Stimulated activated memory B cell treated with anti-CD40 and anti-IgM and Interleukin-4, amounts not matched to agents 10 μg/mL and 1 μg/mL and 100 μg/mL, for 72 hours (primary cell): ENCODE measurements around the gene MRPL1.

Source experiments
- ATAC-seq: fragments of 150-1000 bp; cut with Tn5 transposase; 2 replicates; pipeline ENCODE4 v1.10.0; 2021
- H3K27ac Mint-ChIP-seq: one replicate; pipeline ENCODE4 v1.8.0; 2022; ENCODE audit warnings: mild to moderate bottlenecking, mixed read lengths
- H3K27me3 Mint-ChIP-seq: one replicate; pipeline ENCODE4 v1.8.0; 2022; ENCODE audit warnings: mixed read lengths
- H3K36me3 Mint-ChIP-seq: one replicate; pipeline ENCODE4 v1.8.0; 2022; ENCODE audit warnings: mixed read lengths
- H3K4me1 Mint-ChIP-seq: one replicate; pipeline ENCODE4 v1.8.0; 2022; ENCODE audit warnings: mixed read lengths
- H3K4me3 Mint-ChIP-seq: one replicate; pipeline ENCODE4 v1.8.0; 2022; ENCODE audit warnings: mild to moderate bottlenecking, moderate library complexity, mixed read lengths
- H3K9me3 Mint-ChIP-seq: one replicate; pipeline ENCODE4 v1.8.0; 2022; ENCODE audit warnings: mixed read lengths

Gene MRPL1

DNA sequence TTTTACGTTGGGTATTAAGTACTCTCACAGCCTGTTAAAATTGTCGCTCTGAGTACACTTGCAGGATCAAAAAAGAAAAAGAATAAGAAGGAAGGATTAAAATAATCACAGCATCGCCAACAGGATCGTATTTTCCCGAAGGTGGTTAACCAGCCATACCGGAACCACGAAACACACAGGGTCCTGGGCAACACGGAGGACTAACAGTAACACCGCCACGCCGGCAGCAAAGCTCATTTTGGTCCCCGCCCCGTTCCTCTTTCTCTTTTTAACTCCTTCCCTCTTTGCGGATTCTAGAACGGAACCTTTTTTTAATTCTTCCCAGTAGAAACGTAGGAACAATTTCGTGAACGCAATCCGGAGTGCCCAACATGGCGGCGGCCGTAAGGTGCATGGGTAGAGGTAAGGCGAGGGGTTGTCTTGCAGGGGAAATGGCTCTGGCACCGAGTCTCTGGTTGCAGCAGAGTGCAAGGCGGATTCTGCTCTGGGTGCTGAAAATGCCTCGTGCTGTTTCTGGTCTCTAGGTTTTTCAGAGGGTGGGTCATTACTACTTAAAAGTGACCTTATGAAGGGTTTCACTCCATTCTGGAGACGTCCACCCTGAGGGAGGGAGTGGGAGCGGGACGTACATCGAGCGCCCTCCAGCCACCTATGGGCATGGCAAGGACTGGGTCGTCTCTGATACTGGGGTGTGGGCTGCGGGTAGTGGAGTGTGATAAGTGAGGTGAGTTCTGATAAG lies at the start of gene MRPL1:
MRPL1 (plus strand) TSS at position 353 of the 739 bp plus-strand sequence; CDS start at position 372, 19 bp downstream.
- no peaks in the 10 kb centered on the region for H3K27me3 Mint-ChIP-seq
- H3K4me1 Mint-ChIP-seq = peaks cover 54% of the 10 kb centered on the region
- H3K9me3 Mint-ChIP-seq = no peaks in the 10 kb centered on the region
- peak within 1 kb of the TSS; percentile 90 for H3K4me3 Mint-ChIP-seq
- peaks cover 21% of the 10 kb centered on the region for H3K36me3 Mint-ChIP-seq
- peak; percentile 95 for ATAC-seq
- peak within 1 kb of the TSS; percentile 94 for H3K27ac Mint-ChIP-seq

DNA sequence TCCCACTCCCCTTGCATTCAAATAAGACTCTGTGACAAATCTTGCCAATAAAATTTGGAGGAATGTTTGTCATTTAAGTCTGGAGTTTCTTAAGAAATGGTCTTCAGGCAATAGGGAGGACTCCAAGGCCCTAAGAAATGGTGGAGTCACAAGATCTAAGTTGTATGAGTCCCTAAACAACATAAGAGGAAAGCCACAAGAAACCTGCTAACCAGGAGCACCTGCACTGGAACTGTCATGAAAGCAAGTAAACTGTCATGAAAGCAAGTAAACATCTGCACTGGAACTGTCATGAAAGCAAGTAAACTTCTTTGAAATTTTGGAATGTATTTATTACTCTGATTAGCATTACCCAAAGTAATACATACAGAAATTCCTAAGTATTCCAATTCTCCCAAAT lies 47.0 kb upstream of the MRPL1 start:
- H3K4me1 Mint-ChIP-seq = peaks cover 58% of the 10 kb centered on the region
- H3K27me3 Mint-ChIP-seq = no peaks in the 10 kb centered on the region
- no peak for ATAC-seq
- H3K4me3 Mint-ChIP-seq = no peak overlapping the region
- H3K27ac Mint-ChIP-seq = no peak overlapping the region
- H3K36me3 Mint-ChIP-seq = peaks cover 16% of the 10 kb centered on the region
- no peaks in the 10 kb centered on the region for H3K9me3 Mint-ChIP-seq

DNA sequence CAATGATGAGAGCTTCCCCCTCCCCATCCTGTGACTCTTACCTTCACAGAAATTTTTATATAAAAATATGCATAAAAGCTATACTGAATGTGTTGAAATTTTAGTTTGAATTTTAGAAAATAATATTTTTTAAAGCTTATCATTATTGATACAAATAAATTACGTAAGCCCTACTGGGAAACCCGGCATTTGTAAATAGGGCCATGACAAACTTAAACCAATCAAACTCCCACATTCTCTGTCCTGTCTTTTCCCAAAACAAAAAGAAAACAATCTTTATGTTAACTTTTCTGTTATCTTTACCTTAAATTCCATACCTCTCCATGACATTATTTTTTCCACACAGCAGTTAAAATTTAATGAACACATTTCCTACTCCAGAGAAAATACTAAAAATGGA lies 46.1 kb upstream of the MRPL1 start:
- no peak for ATAC-seq
- Mint-ChIP-seq H3K27ac (no peak overlapping the region), H3K9me3 (no peaks in the 10 kb centered on the region), H3K4me3 (no peak overlapping the region), H3K27me3 (no peaks in the 10 kb centered on the region), H3K4me1 (peaks cover 58% of the 10 kb centered on the region), H3K36me3 (peaks cover 11% of the 10 kb centered on the region)

DNA sequence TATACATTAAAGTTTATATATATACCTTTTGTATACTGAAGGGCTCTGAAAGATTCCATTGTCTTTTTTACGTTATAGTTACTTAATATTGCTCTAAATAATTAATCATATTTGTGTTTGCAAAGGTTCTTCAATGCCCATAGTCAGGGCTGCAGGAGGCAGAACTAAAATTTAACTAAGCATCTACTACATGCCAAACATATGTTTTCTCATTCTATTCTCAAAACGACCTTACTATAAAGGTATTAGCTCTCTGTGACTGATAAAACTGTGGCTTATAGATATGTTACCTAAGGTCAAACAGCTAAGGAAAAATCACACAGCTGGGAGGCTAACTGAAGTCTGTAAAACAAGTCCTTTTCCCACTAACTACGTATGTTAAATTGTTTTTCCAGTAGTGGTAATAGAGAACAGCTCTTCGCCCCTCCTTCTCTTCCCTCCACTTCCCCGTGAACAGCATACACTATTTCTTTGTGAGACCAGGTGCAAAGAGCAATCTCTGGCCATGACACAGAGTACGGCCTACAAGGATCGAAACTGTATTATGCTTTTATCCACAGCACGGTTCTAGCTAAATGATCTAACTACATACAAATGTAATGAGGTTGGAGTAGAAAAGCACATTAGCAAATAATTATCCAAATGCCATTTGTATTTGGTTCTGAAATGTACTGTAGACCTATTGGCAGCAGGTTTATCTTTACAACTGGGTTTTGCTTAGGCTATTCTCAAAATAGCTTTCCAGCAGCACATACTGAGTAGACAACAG lies 45.1 kb upstream of the MRPL1 start:
- peaks cover 6% of the 10 kb centered on the region for H3K36me3 Mint-ChIP-seq
- H3K27me3 Mint-ChIP-seq = no peaks in the 10 kb centered on the region
- peak overlapping the region; percentile 93 for H3K27ac Mint-ChIP-seq
- peak overlapping the region; percentile 92 for H3K4me3 Mint-ChIP-seq
- ATAC-seq = no peak
- no peaks in the 10 kb centered on the region for H3K9me3 Mint-ChIP-seq
- peaks cover 62% of the 10 kb centered on the region for H3K4me1 Mint-ChIP-seq

DNA sequence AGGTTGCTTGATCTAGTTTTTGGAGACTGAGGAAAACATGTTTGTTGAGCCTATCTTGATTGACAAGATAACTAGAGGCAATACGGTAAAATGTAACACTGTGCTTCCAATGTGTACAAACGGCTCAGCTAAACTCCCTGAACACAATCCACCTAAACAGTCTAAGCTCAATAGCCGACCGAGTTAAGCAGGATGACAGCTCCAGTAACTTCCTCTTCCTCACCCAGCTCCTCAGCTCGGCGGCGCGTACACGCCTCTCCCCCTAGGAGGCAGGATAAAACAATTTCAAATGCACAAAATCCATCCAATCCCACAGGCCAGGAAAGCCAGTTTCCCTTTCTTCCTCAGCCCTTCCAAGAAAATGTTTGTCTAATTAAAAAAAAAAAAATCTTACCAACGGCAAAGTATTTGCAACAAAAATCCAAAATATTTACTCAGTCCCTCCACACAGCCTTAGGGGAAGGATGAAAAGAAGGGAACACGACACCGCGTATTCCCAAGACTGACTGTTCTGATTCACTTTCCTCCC lies 44.5 kb upstream of the MRPL1 start:
- ATAC-seq = peak; percentile 32
- H3K27me3 Mint-ChIP-seq = no peaks in the 10 kb centered on the region
- peak overlapping the region; percentile 92 for H3K4me3 Mint-ChIP-seq
- H3K27ac Mint-ChIP-seq = peak overlapping the region; percentile 93
- peaks cover 58% of the 10 kb centered on the region for H3K4me1 Mint-ChIP-seq
- H3K36me3 Mint-ChIP-seq = peaks cover 6% of the 10 kb centered on the region
- no peaks in the 10 kb centered on the region for H3K9me3 Mint-ChIP-seq

DNA sequence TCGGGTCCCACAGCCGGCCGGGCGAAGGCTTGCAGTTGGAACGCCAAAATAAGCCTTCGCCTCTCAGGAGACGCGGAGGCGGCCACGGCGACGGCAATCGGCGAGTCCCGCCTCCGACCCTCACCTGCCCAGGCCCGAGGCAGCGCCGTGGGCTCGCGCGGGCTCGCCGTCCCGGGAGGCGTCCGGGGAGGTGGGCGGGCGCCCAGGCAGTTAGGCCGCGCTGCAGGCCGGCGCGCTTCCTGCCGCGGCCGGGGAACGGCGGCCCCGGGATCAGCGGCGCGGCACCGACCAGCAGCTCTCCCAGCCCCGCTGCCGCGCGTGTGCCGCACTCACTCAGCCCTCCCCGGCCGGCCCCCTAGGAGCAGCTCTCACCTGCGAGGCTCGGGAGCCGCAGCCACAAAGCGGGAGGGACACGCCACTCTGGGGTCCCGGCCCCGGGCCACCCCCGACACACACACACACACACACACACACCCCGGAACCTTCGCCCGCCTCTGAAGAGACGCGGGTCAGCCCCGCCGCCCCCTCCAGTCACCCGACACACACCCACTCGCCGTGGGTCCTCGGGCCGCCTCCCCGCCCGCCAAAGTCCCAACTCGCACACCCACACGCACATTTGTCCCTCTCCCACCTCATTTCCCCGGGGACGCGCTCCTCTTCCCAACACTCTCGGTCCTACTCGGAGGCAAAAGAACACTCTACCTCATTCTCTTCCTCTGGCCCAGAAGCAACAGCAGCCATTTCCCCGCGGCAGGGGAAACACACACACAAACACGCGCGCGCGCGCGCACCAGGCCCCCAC lies 43.8 kb upstream of the MRPL1 start, which contains the start of gene CNOT6L:
CNOT6L (minus strand) TSS at position 767 of the 802 bp plus-strand sequence; CDS start at position 707, 60 bp downstream.
- H3K4me1 Mint-ChIP-seq = peaks cover 51% of the 10 kb centered on the region
- peak; percentile 57 for ATAC-seq
- H3K27ac Mint-ChIP-seq = peak within 1 kb of the TSS; percentile 93
- peak within 1 kb of the TSS; percentile 100 for H3K4me3 Mint-ChIP-seq
- no peaks in the 10 kb centered on the region for H3K9me3 Mint-ChIP-seq
- peaks cover 6% of the 10 kb centered on the region for H3K36me3 Mint-ChIP-seq
- H3K27me3 Mint-ChIP-seq = no peaks in the 10 kb centered on the region

DNA sequence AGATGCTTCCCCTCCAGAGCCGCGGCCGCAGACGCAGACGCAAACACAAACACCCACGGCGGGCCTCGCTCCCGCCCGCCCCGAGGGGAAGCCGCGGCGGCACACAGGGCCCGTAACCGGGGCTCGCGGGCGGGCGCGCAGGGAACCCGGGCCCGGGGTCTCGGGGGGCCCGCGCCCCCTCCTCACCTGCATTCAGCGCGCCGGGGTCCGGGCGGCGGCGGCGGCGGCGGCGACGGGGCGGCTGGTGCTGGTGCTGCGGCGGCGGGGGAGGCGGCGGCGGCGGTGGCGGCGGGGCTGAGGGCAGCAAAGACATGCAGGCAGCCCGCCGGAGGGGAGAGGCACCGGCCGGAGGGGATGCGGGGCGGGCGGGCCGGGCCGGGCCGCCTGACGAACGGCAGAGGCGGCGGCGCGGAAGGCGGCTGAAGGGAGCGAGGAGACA lies 43.2 kb upstream of the MRPL1 start:
- H3K27me3 Mint-ChIP-seq = no peaks in the 10 kb centered on the region
- H3K4me3 Mint-ChIP-seq = peak overlapping the region; percentile 100
- ATAC-seq = peak; percentile 69
- H3K9me3 Mint-ChIP-seq = no peaks in the 10 kb centered on the region
- peaks cover 45% of the 10 kb centered on the region for H3K4me1 Mint-ChIP-seq
- peak overlapping the region; percentile 93 for H3K27ac Mint-ChIP-seq
- H3K36me3 Mint-ChIP-seq = peaks cover 6% of the 10 kb centered on the region

DNA sequence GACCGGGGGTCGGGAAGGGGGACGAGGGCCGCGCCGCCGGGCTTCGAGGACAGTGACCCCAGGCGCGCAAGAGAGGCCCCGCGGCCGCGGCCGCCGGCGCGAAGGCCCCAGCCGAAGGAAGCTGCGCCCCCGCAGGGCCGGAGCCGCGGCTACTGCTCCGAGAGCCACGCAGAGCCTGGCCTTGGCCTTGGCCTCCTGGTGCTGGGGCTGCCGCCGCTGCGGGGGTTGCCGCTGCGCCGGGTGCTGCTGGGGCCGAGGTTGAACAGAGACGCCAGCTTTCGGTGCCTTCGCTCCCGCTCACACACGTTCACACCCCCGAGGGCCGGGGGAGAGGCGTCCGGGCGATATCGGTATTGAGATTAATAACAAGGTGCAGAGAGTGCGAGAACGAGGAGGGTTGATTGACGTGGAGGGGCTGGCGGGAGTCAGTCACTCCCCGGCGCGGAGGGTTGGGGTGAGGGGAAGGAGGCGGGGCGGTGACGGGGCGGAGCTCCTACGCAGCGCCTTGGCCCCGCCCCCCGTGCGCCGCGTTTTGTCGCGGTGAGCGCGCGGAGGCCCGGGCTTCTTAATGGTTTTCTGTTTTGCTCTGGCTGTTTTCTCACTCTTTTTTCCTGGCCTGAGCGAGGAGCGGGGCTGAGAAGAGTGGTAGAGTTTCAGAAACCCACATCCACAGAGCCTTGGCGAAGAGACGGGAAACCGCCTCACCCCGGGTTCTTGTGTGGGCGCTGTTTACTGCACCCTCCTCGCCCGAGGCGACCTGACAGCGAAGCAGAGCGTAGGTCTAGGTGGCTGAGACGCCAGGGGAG lies 42.6 kb upstream of the MRPL1 start:
- H3K27me3 Mint-ChIP-seq = no peaks in the 10 kb centered on the region
- H3K4me1 Mint-ChIP-seq = peaks cover 39% of the 10 kb centered on the region
- H3K4me3 Mint-ChIP-seq = peak overlapping the region; percentile 100
- ATAC-seq = peak; percentile 93
- no peaks in the 10 kb centered on the region for H3K9me3 Mint-ChIP-seq
- peak overlapping the region; percentile 93 for H3K27ac Mint-ChIP-seq
- peaks cover 6% of the 10 kb centered on the region for H3K36me3 Mint-ChIP-seq

DNA sequence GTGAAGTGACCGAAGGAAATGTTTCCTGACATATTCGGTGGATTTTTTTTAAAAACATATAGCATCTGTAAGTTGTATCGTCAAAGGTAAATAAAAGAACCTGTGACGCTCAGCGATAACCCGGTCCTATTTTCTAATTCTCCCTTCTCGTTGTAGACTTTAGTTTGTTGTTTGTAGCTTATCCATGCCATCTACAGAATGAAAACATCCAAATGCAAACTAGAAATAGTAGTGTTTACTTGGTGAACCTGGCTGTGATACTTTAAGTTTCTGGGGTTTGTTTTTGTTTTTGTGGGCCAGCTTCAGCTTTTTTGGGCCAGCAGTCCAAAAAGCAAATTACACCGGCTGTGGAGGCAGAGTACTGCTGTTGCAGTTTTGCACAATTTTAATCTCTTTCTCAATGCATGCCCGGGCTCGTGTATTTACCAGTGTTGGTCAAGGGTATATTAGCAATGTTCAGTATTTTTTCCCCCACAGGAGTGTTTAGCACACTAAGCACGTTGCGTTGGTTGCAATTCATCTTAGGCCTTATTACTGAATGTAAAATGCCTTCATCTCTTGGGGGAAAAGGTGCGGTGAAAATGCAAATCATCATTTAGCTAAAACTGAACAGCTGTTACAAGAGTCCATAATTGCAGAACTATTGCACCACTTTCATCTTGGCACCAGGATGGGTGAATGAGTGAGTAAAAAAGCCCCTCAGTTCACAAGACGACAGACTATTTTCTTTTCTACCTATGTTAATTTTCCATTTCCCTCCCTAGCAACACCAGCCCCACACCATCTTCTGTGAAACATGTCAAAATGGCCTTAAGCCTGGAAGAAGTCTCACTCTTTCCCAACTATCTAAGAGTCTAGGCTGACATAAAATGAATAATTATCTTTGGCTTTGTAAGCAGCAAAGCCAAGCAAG lies 41.7 kb upstream of the MRPL1 start:
- Mint-ChIP-seq H3K27me3 (no peaks in the 10 kb centered on the region), H3K9me3 (no peaks in the 10 kb centered on the region), H3K36me3 (peaks cover 6% of the 10 kb centered on the region), H3K4me1 (peaks cover 33% of the 10 kb centered on the region), H3K4me3 (peak overlapping the region; percentile 100), H3K27ac (peak overlapping the region; percentile 93)
- ATAC-seq = no peak

DNA sequence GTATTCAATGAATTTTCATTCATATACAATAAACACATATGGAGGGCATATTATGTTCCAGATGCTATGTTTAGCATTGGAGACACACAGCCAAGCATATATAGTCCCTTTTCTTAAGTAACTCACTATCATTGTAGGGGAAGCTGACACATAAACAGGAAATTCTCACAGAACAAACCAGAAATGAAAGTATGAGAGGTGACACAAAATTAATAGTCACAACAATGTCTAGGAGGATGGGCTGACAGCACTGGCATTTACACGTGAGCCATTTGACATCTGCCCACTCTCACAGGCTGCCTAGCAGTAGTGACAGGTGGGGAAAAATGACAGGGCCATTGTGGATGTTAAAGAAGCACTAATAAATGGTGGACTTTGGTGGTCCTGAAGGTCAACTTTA lies 40.9 kb upstream of the MRPL1 start:
- no peaks in the 10 kb centered on the region for H3K9me3 Mint-ChIP-seq

DNA sequence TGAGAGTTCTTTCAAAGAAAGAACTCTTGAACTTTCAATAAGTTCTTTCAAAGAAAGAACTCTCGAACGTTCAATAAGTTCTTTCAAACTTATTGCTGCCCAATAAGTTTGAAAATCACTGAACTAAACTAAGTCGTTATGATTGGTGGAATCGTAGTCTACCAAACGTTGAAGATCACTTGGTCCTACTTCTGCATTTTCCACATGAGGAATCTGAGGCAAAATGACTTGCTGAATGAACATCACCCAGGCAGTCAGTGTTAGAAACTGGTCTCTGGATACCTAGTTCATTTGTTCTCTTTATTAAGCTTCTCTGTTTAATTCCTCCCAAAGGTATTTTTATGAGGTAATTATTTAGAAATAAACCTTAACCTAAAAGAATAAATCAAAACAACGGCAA lies 36.4 kb upstream of the MRPL1 start:
- ATAC-seq = peak; percentile 73
- Mint-ChIP-seq H3K27ac (peak overlapping the region; percentile 42), H3K36me3 (no peaks in the 10 kb centered on the region)

More for the DNA sequence above, 40.9 kb upstream of the MRPL1 start:
- H3K4me1 Mint-ChIP-seq = peaks cover 42% of the 10 kb centered on the region
- no peak for ATAC-seq
- H3K36me3 Mint-ChIP-seq = peaks cover 6% of the 10 kb centered on the region
- peak overlapping the region; percentile 13 for H3K4me3 Mint-ChIP-seq
- no peaks in the 10 kb centered on the region for H3K27me3 Mint-ChIP-seq
- peak overlapping the region; percentile 93 for H3K27ac Mint-ChIP-seq

DNA sequence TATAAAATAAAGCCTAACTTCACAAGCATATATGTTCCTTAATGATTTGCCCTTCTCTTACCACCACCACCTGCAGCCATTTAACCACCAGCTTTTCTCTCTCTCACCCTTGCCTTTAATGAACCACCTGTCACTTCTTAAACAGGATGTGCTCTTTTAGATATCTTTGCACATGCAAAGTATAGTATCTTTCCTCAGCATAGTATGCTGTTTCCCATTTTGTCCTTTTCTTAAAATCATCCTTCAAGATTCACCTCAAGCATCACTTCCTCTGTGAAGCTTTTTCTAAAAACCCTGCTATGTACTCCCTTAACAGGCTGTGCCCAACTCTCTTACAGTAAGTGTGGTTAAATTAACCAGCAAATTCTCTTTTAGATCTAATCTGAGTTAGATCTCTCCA lies 35.3 kb upstream of the MRPL1 start:
- H3K4me3 Mint-ChIP-seq = no peak overlapping the region
- no peaks in the 10 kb centered on the region for H3K27me3 Mint-ChIP-seq
- H3K36me3 Mint-ChIP-seq = no peaks in the 10 kb centered on the region
- peak overlapping the region; percentile 42 for H3K27ac Mint-ChIP-seq
- peaks cover 21% of the 10 kb centered on the region for H3K4me1 Mint-ChIP-seq
- H3K9me3 Mint-ChIP-seq = no peaks in the 10 kb centered on the region
- ATAC-seq = peak; percentile 64

More for the DNA sequence above, 36.4 kb upstream of the MRPL1 start:
- no peaks in the 10 kb centered on the region for H3K9me3 Mint-ChIP-seq
- H3K4me1 Mint-ChIP-seq = peaks cover 31% of the 10 kb centered on the region
- no peaks in the 10 kb centered on the region for H3K27me3 Mint-ChIP-seq
- H3K4me3 Mint-ChIP-seq = no peak overlapping the region

DNA sequence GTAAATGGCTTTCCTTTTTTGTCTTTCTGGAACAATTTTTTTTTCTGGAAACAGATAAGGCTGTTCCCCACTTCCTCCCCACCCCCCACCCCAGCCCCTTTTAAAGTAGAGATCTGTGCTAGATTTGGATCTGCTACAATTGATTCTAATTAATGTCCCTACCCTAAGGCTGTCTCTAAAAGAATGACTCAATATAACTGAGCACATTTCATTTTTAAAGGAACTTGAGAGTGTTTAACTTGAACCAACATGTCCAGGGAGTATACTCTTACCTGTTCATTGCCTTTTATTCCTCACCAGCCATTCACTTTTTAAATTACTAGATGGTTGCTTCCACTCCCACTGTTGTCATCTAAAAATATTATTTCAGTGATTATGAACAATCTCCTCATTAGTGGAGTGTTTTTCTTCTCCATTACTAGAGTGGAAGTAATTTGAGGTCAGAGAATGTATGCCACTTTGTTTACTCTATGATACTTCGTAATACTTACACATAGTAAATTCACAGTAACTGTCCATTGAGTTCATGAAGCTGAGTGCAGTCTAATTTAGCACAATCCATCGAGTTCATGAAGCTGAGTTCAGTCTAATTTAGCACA lies 29.4 kb upstream of the MRPL1 start:
- Mint-ChIP-seq H3K36me3 (no peaks in the 10 kb centered on the region), H3K9me3 (no peaks in the 10 kb centered on the region), H3K27me3 (no peaks in the 10 kb centered on the region), H3K4me3 (no peak overlapping the region), H3K27ac (no peak overlapping the region), H3K4me1 (no peaks in the 10 kb centered on the region)
- no peak for ATAC-seq
